ENCODE measurements around the gene MAPK1.
"Not testable (repeated sequence)": the region's sequence is repeated elsewhere in the genome, so short reads cannot be mapped to it uniquely, and the experiment has no call there.

MAPK1 gene

DNA sequence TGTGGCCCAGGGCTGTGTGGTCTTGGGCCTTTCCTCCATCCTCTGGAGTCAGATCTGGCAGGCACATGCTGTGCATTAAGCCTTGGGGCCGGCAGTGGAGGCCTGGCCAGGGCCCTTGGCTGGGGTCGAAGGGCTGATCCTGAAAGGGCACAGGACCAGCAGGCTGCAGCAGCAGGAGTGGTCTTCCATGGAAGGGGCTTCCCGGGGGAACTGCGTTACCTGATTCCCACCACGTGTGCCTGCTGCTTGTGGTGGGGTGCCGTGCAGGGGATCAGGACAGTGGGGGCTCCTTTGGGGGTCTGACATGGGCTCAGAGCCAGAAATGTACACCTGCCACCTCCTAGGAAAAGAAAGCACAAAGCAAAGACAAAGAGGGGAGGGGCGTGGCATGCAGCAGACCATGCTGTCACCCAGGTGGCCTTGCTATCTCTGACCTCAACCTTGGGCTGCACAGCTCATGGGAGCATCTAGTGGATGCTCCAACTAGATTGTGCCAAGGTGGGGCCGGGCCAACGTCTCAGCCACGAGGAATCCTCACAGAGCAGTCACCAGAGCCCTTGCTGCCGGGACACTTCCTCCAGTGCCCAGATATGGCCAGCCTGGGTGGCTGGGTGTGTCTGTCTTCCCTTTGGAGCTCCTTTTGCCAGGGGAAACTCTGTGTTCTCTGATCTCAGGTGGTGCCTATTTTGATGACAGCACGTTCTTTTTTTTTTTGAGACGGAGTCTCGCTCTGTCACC is 113.9 kb downstream of the MAPK1 start:
- TF ChIP-seq CTCF (conservative IDR thresholded peaks at IDR 0.05) = no peak
- no peak for TF ChIP-seq ZFX (IDR thresholded peaks at IDR 0.05)

DNA sequence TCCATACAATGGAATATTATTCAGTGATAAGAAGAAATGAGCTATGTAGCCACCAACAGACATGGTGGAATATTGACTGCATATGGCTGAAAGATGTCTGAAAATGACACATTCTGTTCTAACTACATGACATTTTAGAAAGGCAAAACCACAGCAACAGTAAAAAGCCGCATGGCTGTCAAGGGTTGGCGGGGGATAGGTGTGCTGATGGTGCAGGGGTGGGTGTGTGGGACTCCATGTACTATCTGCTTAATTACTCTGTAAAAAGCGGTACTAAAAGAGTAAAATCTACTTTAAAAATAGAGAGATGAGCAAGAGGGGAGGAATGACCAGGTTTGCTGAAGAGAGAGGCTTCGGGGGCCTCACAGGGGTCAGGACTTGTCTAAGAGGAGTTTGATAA is 115.2 kb downstream of the MAPK1 start:
- TF ChIP-seq CTCF (conservative IDR thresholded peaks at IDR 0.05) (no peak), ZFX (IDR thresholded peaks at IDR 0.05) (no peak)
- H3K27ac ChIP-seq = no peak overlapping the region

More for the DNA sequence above, 113.9 kb downstream of the MAPK1 start:
- no peak overlapping the region for H3K27ac ChIP-seq

DNA sequence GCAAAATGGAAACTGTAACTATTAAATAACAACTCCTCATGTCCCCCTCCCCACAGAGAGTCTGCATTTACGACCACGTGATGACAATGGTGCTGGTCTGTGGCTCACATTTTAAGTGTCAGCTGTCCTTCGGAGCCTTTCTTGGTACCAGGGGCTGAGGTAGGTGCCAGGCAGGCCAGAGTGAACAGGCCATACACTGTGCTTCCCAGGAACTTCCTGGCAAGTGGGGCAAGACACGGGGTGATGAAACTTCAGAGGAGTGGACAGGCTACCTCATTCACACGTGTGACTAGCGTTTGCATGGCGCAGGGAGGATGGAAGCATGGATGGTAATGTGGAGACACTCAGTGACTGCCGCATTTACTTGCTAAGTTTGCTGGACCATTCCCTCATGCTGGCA is 121.5 kb downstream of the MAPK1 start:
- TF ChIP-seq ZFX (IDR thresholded peaks at IDR 0.05) = no peak
- no peak for TF ChIP-seq CTCF (conservative IDR thresholded peaks at IDR 0.05)

GRCh38 chr22:21744917-21745316 is 122.5 kb downstream of the MAPK1 start:
- not testable (repeated sequence) for H3K27ac ChIP-seq

More for the DNA sequence above, 121.5 kb downstream of the MAPK1 start:
- no peak overlapping the region for H3K27ac ChIP-seq

GRCh38 chr22:21741790-21742189 is 125.7 kb downstream of the MAPK1 start:
- no peak overlapping the region for H3K27ac ChIP-seq
- no peak for TF ChIP-seq CTCF (conservative IDR thresholded peaks at IDR 0.05)

DNA sequence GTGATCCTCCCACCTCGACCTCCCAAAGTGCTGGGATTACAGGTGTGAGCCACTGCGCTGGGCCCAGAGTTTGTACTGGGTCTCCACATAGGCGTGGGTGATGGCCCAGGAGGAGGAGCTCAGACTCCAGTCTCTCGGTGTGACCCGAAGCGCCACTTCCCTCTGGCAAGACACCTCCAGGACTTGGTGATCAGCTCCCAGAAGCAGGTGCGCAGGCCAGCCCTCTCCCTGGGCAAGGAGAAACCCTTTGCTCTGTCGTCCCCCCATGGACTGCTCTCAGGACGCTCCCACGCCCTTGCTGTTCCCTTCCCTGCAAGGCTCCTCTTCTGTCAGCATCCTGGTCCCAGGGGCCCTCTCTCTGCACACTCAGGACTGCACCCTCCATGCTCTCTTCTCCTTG is 126.4 kb downstream of the MAPK1 start:
- no peak overlapping the region for H3K27ac ChIP-seq
- TF ChIP-seq ZFX (IDR thresholded peaks at IDR 0.05) (no peak), CTCF (conservative IDR thresholded peaks at IDR 0.05) (no peak)

DNA sequence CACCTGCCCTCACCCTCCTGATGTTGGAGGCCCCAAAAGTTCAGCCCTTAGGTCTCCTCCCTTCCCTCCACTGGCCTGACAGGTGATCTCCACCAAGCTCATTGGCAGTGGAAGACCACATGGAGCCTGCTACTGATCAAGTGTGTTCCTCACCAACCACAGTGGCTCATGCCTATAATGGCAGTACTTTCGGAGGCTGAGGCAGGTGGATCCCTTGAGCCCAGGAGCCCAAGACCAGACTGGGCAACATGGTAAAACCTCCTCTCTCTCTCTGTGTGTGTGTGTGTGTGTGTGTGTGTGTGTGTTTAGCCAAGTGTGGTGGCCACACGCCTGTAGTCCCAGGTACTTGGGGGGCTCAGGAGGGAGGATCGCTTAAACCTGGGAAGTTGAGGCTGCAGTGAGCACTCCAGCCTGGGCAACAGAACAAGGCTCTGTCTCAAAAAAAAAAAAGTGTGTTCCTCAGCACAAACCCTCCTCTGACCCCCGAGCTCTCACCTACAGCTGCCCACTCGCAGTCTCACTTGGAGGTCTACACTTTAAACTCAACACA is 127.5 kb downstream of the MAPK1 start:
- TF ChIP-seq CTCF (conservative IDR thresholded peaks at IDR 0.05) (no peak), ZFX (IDR thresholded peaks at IDR 0.05) (no peak)
- H3K27ac ChIP-seq = no peak overlapping the region

DNA sequence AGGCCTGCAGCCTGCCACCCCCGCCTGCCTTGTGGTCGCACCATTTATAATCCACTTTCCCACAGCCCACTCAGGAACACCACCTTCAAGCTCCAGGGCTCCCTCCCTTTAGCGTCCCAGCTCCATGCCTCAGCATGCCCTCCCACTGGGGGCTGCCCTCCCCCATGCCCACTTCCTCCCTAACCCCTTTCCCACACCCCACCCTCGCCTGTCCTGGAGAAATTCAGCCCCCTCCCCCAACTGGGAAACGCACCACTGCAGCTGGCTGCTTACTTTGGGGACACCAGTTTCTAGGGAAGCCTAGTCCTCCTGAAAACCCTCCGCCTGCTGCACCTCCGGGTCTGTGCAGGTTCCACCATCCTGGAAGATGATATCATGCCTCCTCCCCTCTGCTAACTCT is 128.5 kb downstream of the MAPK1 start:
- no peak overlapping the region for H3K27ac ChIP-seq
- TF ChIP-seq ZFX (IDR thresholded peaks at IDR 0.05) = no peak
